ENCODE data around the gene MSI2.

- TF ChIP-seq CTCF (IDR thresholded peaks at IDR 0.05; ENCODE audit: extremely low read depth in 1 of 2, insufficient read depth in 1 of 2, low read depth in 1 of 2, low read length in 2 of 2) = no peak
- no peak for TF ChIP-seq POLR2A (IDR thresholded peaks at IDR 0.05; ENCODE audit: low read depth, low read length)
Observed at GRCh38 chr17:57504208-57504607, 247.9 kb downstream of the MSI2 start.

All from endothelial cell of umbilical vein (primary cell).